CD4-positive, alpha-beta T cell treated with Interleukin-2 at 100 ng/mL for 4 hours (primary cell): ENCODE data around the gene COPS2.
"Not testable (repeated sequence)": the region's sequence is repeated elsewhere in the genome, so short reads cannot be mapped to it uniquely, and the experiment has no call there.

Experiments
- DNase-seq: peaks from one replicate; pipeline ENCODE4 v3.0.0-alpha.2; 2020; ENCODE audit warnings: low spot score

The COPS2 gene

GRCh38 chr15:49155110-49155833, at the start of gene COPS2:
Gene COPS2 (minus strand): TSS chr15:49155599. CDS start chr15:49155578, 21 bp downstream.
- DNase-seq: peak; percentile 97

GRCh38 chr15:49200347-49200746, 44.9 kb upstream of the COPS2 start:
- DNase-seq: no peak

GRCh38 chr15:49199666-49200065, 44.3 kb upstream of the COPS2 start:
- no peak for DNase-seq

- no peak for DNase-seq
Observed at GRCh38 chr15:49196856-49197255, 41.5 kb upstream of the COPS2 start.

- DNase-seq: no peak
Observed at GRCh38 chr15:49191892-49192291, 36.5 kb upstream of the COPS2 start.

GRCh38 chr15:49190586-49190985, 35.2 kb upstream of the COPS2 start:
- no peak for DNase-seq

GRCh38 chr15:49189631-49190030, 34.2 kb upstream of the COPS2 start:
- DNase-seq: no peak

GRCh38 chr15:49188933-49189332, 33.5 kb upstream of the COPS2 start:
- no peak for DNase-seq

- DNase-seq: no peak
Observed at GRCh38 chr15:49187549-49188245, 32.3 kb upstream of the COPS2 start.

GRCh38 chr15:49185473-49185872, 30.1 kb upstream of the COPS2 start:
- DNase-seq: no peak

GRCh38 chr15:49183741-49184140, 28.3 kb upstream of the COPS2 start:
- DNase-seq: not testable (repeated sequence)

- DNase-seq: no peak
Observed at GRCh38 chr15:49182128-49182527, 26.7 kb upstream of the COPS2 start.

- DNase-seq: no peak
Observed at GRCh38 chr15:49179433-49180190, 24.2 kb upstream of the COPS2 start.

- DNase-seq: no peak
Observed at GRCh38 chr15:49178497-49178896, 23.1 kb upstream of the COPS2 start.

- DNase-seq: not testable (repeated sequence)
Observed at GRCh38 chr15:49175582-49176397, 20.4 kb upstream of the COPS2 start.

GRCh38 chr15:49174902-49175301, 19.5 kb upstream of the COPS2 start:
- DNase-seq: no peak

- no peak for DNase-seq
Observed at GRCh38 chr15:49171790-49172189, 16.4 kb upstream of the COPS2 start.

GRCh38 chr15:49169880-49170597, 14.6 kb upstream of the COPS2 start, which contains the start of gene GALK2:
Gene GALK2 (plus strand): TSS chr15:49170247. CDS start chr15:49170323, 76 bp downstream.
- peak; percentile 77 for DNase-seq

GRCh38 chr15:49168016-49168415, 12.6 kb upstream of the COPS2 start:
- no peak for DNase-seq

- DNase-seq: no peak
Observed at GRCh38 chr15:49164865-49165264, 9.5 kb upstream of the COPS2 start.

GRCh38 chr15:49163678-49164077, 8.3 kb upstream of the COPS2 start:
- DNase-seq: no peak
